Activated naive CD8-positive, alpha-beta T cell treated with anti-CD3 and anti-CD28 coated beads, Interleukin-2, amount 10 ng/mL, durations not matched to agents 7 days and 5 days (primary cell): ENCODE measurements around the gene RAMP1. TPM values are rescaled to one million over a fixed set of nuclear protein-coding genes. Genes with fewer than 3 reads are reported as not detected.
"Not testable (repeated sequence)": the region's sequence is repeated elsewhere in the genome, so short reads cannot be mapped to it uniquely, and the experiment has no call there.

Source experiments
- ATAC-seq: fragments of 150-1000 bp; cut with Tn5 transposase; one replicate; pipeline ENCODE4 v1.10.0; 2021; ENCODE audit warnings: low read depth, moderate library complexity
- POLR2A ChIA-PET: fragments of 350-600 bp; sonication (Branson Sonifier 250); formaldehyde crosslinking; loops from one replicate; lab custom pipeline; 2021; ENCODE audit warnings: antibody characterized with exemption; lab: Charles Lee
- DNase-seq: peaks from one replicate; pipeline ENCODE4 v3.0.0; 2021
- H3K27ac Mint-ChIP-seq: one replicate; pipeline ENCODE4 v1.8.0; 2022; ENCODE audit warnings: mild to moderate bottlenecking, mixed read lengths
- H3K27me3 Mint-ChIP-seq: one replicate; pipeline ENCODE4 v1.8.0; 2022; ENCODE audit warnings: mild to moderate bottlenecking, moderate library complexity, mixed read lengths
- H3K36me3 Mint-ChIP-seq: one replicate; pipeline ENCODE4 v1.8.0; 2021; ENCODE audit warnings: mild to moderate bottlenecking, mixed read lengths
- H3K4me1 Mint-ChIP-seq: one replicate; pipeline ENCODE4 v1.8.0; 2021; ENCODE audit warnings: mixed read lengths
- H3K4me3 Mint-ChIP-seq: one replicate; pipeline ENCODE4 v1.8.0; 2022; ENCODE audit warnings: mild to moderate bottlenecking, moderate library complexity, mixed read lengths
- H3K9me3 Mint-ChIP-seq: one replicate; pipeline ENCODE4 v1.8.0; 2021; ENCODE audit warnings: mixed read lengths
- total RNA-seq, 2 experiments: library from RNA; stranded (reverse); gene quantifications; one replicate each; pipeline ENCODE4 v1.2.3, GENCODE V29; 2021

Gene RAMP1
- total RNA-seq, result 1 to 10 TPM in 1 of 2 experiments, under 1 TPM in 1; 0.68 to 1.1 TPM

- Mint-ChIP-seq H3K27me3 (peaks cover 56% of the 10 kb centered on the region), H3K4me3 (peak within 1 kb of the TSS; percentile 68), H3K4me1 (peaks cover 7% of the 10 kb centered on the region), H3K27ac (no peak within 1 kb of the TSS), H3K36me3 (no peaks in the 10 kb centered on the region), H3K9me3 (no peaks in the 10 kb centered on the region)
- POLR2A ChIA-PET, result no interaction called here
- DNase-seq (no peak), ATAC-seq (peak; percentile 41)
Observed at GRCh38 chr2:237859533-237860272, at the start of gene RAMP1. RAMP1 (plus strand) TSS chr2:237859623; CDS start chr2:237859676, 53 bp downstream.

GRCh38 chr2:237815637-237816036, 43.8 kb upstream of the RAMP1 start:
- DNase-seq, result no peak
- peaks cover 2% of the 10 kb centered on the region for H3K4me1 Mint-ChIP-seq
- no peaks in the 10 kb centered on the region for H3K9me3 Mint-ChIP-seq
- H3K27ac Mint-ChIP-seq, result no peak overlapping the region
- no peaks in the 10 kb centered on the region for H3K36me3 Mint-ChIP-seq
- peaks cover 22% of the 10 kb centered on the region for H3K27me3 Mint-ChIP-seq
- H3K4me3 Mint-ChIP-seq, result no peak overlapping the region
- ATAC-seq, result no peak
- POLR2A ChIA-PET, result no interaction called here

GRCh38 chr2:237816531-237816930, 42.9 kb upstream of the RAMP1 start:
- POLR2A ChIA-PET, result no interaction called here
- H3K4me1 Mint-ChIP-seq, result peaks cover 2% of the 10 kb centered on the region
- peaks cover 19% of the 10 kb centered on the region for H3K27me3 Mint-ChIP-seq
- no peak for DNase-seq
- H3K27ac Mint-ChIP-seq, result no peak overlapping the region
- no peak overlapping the region for H3K4me3 Mint-ChIP-seq
- no peak for ATAC-seq
- H3K9me3 Mint-ChIP-seq, result no peaks in the 10 kb centered on the region
- no peaks in the 10 kb centered on the region for H3K36me3 Mint-ChIP-seq

GRCh38 chr2:237818066-237818473, 41.4 kb upstream of the RAMP1 start:
- Mint-ChIP-seq H3K4me3 (no peak overlapping the region), H3K27me3 (peaks cover 8% of the 10 kb centered on the region), H3K36me3 (no peaks in the 10 kb centered on the region), H3K9me3 (no peaks in the 10 kb centered on the region), H3K27ac (no peak overlapping the region), H3K4me1 (peaks cover 2% of the 10 kb centered on the region)
- ATAC-seq, result no peak
- POLR2A ChIA-PET, result no interaction called here
- DNase-seq, result no peak

- Mint-ChIP-seq H3K36me3 (no peaks in the 10 kb centered on the region), H3K9me3 (no peaks in the 10 kb centered on the region), H3K27ac (no peak overlapping the region), H3K4me1 (peaks cover 2% of the 10 kb centered on the region), H3K4me3 (no peak overlapping the region), H3K27me3 (peaks cover 8% of the 10 kb centered on the region)
- POLR2A ChIA-PET, result no interaction called here
- DNase-seq (no peak), ATAC-seq (no peak)
Observed at GRCh38 chr2:237819231-237819630, 40.2 kb upstream of the RAMP1 start.

GRCh38 chr2:237820421-237820820, 39.0 kb upstream of the RAMP1 start:
- Mint-ChIP-seq H3K27me3 (peaks cover 12% of the 10 kb centered on the region), H3K4me1 (peaks cover 2% of the 10 kb centered on the region), H3K27ac (no peak overlapping the region), H3K9me3 (no peaks in the 10 kb centered on the region), H3K36me3 (no peaks in the 10 kb centered on the region), H3K4me3 (no peak overlapping the region)
- DNase-seq, result no peak
- POLR2A ChIA-PET, result no interaction called here
- ATAC-seq, result no peak

- DNase-seq, result no peak
- POLR2A ChIA-PET, result no interaction called here
- no peak for ATAC-seq
- H3K4me1 Mint-ChIP-seq, result peaks cover 2% of the 10 kb centered on the region
- H3K4me3 Mint-ChIP-seq, result no peak overlapping the region
- no peak overlapping the region for H3K27ac Mint-ChIP-seq
- H3K9me3 Mint-ChIP-seq, result no peaks in the 10 kb centered on the region
- no peaks in the 10 kb centered on the region for H3K36me3 Mint-ChIP-seq
- H3K27me3 Mint-ChIP-seq, result peaks cover 5% of the 10 kb centered on the region
Observed at GRCh38 chr2:237823544-237823943, 35.9 kb upstream of the RAMP1 start.

GRCh38 chr2:237824085-237824484, 35.3 kb upstream of the RAMP1 start:
- H3K27me3 Mint-ChIP-seq, result peaks cover 7% of the 10 kb centered on the region
- H3K9me3 Mint-ChIP-seq, result no peaks in the 10 kb centered on the region
- POLR2A ChIA-PET, result no interaction called here
- ATAC-seq (no peak), DNase-seq (no peak)
- no peaks in the 10 kb centered on the region for H3K36me3 Mint-ChIP-seq
- H3K4me3 Mint-ChIP-seq, result no peak overlapping the region
- H3K4me1 Mint-ChIP-seq, result peaks cover 1% of the 10 kb centered on the region
- no peak overlapping the region for H3K27ac Mint-ChIP-seq

GRCh38 chr2:237827421-237827987, 31.9 kb upstream of the RAMP1 start:
- ATAC-seq (no peak), DNase-seq (no peak)
- Mint-ChIP-seq H3K9me3 (no peaks in the 10 kb centered on the region), H3K4me1 (peaks cover 6% of the 10 kb centered on the region), H3K27me3 (peaks cover 13% of the 10 kb centered on the region), H3K27ac (no peak overlapping the region), H3K36me3 (no peaks in the 10 kb centered on the region), H3K4me3 (no peak overlapping the region)
- POLR2A ChIA-PET, result no interaction called here

GRCh38 chr2:237830522-237830921, 28.9 kb upstream of the RAMP1 start:
- peaks cover 11% of the 10 kb centered on the region for H3K27me3 Mint-ChIP-seq
- POLR2A ChIA-PET, result no interaction called here
- H3K4me3 Mint-ChIP-seq, result no peak overlapping the region
- H3K4me1 Mint-ChIP-seq, result peaks cover 6% of the 10 kb centered on the region
- ATAC-seq (no peak), DNase-seq (no peak)
- peaks cover 1% of the 10 kb centered on the region for H3K36me3 Mint-ChIP-seq
- no peak overlapping the region for H3K27ac Mint-ChIP-seq
- no peaks in the 10 kb centered on the region for H3K9me3 Mint-ChIP-seq

GRCh38 chr2:237833546-237833945, 25.9 kb upstream of the RAMP1 start:
- ATAC-seq, result no peak
- POLR2A ChIA-PET, result no interaction called here
- H3K9me3 Mint-ChIP-seq, result no peaks in the 10 kb centered on the region
- no peak for DNase-seq
- H3K27ac Mint-ChIP-seq, result no peak overlapping the region
- no peak overlapping the region for H3K4me3 Mint-ChIP-seq
- peaks cover 6% of the 10 kb centered on the region for H3K4me1 Mint-ChIP-seq
- peaks cover 15% of the 10 kb centered on the region for H3K27me3 Mint-ChIP-seq
- H3K36me3 Mint-ChIP-seq, result peaks cover 1% of the 10 kb centered on the region

- Mint-ChIP-seq H3K27ac (no peak overlapping the region), H3K27me3 (peaks cover 16% of the 10 kb centered on the region), H3K36me3 (peaks cover 1% of the 10 kb centered on the region), H3K9me3 (no peaks in the 10 kb centered on the region), H3K4me3 (no peak overlapping the region), H3K4me1 (peaks cover 6% of the 10 kb centered on the region)
- no peak for DNase-seq
- POLR2A ChIA-PET, result no interaction called here
- ATAC-seq, result no peak
Observed at GRCh38 chr2:237835372-237835771, 24.1 kb upstream of the RAMP1 start.

GRCh38 chr2:237841051-237841450, 18.4 kb upstream of the RAMP1 start:
- H3K4me3 Mint-ChIP-seq, result no peak overlapping the region
- no peak for ATAC-seq
- peaks cover 20% of the 10 kb centered on the region for H3K27me3 Mint-ChIP-seq
- POLR2A ChIA-PET, result no interaction called here
- H3K36me3 Mint-ChIP-seq, result no peaks in the 10 kb centered on the region
- H3K4me1 Mint-ChIP-seq, result no peaks in the 10 kb centered on the region
- no peak for DNase-seq
- H3K9me3 Mint-ChIP-seq, result peaks cover 5% of the 10 kb centered on the region
- no peak overlapping the region for H3K27ac Mint-ChIP-seq

- DNase-seq, H3K4me1 Mint-ChIP-seq, H3K27ac Mint-ChIP-seq, H3K4me3 Mint-ChIP-seq, ATAC-seq, POLR2A ChIA-PET, H3K36me3 Mint-ChIP-seq: not testable (repeated sequence)
- Mint-ChIP-seq H3K27me3 (peaks cover 29% of the 10 kb centered on the region), H3K9me3 (peaks cover 10% of the 10 kb centered on the region)
Observed at GRCh38 chr2:237848940-237849339, 10.5 kb upstream of the RAMP1 start.
